GM21381 (cell line): ENCODE measurements around the gene CLRN1.

Experiments used
- ATAC-seq: cut with Tn5 transposase; IDR thresholded peaks from one replicate; pipeline ENCODE4 v1.9.1; 2021; ENCODE audit warnings: mild to moderate bottlenecking, moderate library complexity; ENCODE audit not compliant: unreplicated experiment

CLRN1 gene

DNA sequence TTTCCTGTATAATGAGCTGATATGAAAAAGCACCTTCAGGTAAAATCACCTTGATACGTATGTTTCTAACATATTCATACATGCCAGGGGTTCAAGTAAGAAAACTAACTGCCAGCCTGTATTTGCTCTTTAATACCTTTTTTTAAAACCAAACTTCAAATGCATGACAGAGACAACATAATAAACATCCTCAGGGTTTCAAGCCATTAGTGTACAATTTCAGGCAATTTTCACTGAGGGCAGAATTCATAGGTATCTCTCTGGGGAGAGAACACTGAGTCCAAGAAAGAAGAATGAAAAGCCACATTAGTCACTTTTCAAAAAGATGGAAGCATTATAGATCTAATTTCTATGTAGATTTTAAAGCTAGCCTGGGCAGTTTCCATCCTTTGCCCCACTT lies 94.2 kb downstream of the CLRN1 start:
- ATAC-seq, result no peak

DNA sequence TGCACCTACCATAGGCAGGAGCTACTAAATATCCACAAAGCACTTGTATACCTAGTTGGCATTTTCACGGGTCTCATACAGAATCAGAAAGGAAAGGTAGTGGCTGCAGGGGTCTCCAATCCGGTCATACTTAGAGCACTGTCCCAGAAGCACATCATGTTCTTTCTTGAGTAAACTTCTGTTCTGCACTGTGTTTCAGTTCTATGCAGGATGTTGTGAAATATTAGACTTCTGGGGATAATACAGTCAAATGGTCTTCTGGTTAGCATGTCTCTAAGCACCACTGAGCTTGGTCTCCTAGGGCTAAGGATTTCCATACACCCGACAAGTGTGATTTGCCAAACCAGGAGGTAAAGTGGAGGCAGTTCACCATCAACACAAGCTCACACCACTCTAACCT lies 95.2 kb downstream of the CLRN1 start:
- ATAC-seq, result no peak

DNA sequence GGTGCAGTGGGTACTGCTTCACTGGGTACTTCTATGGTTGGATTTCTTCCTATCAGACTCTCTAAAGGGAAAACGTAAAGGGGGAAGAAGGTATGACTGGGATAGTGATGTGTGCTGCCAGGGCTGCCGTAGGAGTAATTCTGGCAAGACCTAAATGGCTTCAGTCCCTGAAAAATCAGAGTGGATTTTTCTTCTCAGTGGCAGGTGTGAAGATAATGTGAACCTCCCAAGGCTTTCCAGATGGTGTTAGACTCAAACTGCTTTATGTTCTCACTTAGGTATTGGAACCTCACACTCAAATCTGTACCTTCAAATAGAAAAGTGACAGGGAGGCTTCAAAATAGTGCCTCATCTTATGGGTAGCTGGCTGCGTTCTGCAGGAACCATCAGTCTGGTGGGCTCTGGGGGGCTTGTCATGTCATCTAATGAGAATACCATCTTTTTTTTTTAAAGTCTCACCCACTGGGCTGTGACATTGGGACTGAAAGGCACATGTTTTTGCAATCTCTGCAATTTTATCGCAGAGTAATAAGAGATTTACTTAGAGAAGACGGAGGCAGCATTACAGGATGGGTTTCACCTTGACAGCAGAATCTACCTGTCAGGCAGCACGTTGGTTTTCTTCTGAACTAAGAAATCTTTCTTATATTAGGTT lies 95.8 kb downstream of the CLRN1 start:
- ATAC-seq, result no peak
